Kidney capillary endothelial cell (primary cell): Measurements from ENCODE around the gene TBX10.
"Not testable (repeated sequence)": the region's sequence is repeated elsewhere in the genome, so short reads cannot be mapped to it uniquely, and the experiment has no call there.

ENCODE experiments used
- DNase-seq: peaks from one replicate; pipeline ENCODE4 v3.0.0-alpha.2; 2018; ENCODE audit warnings: low spot score

The TBX10 gene

GRCh38 chr11:67664213-67664585, 24.6 kb upstream of the TBX10 start:
- DNase-seq, result no peak

- DNase-seq, result no peak
These were observed 24.1 kb upstream of the TBX10 start for GRCh38 chr11:67663532-67664212.

GRCh38 chr11:67662835-67663531, 23.4 kb upstream of the TBX10 start:
- no peak for DNase-seq

GRCh38 chr11:67662142-67662834, 22.7 kb upstream of the TBX10 start:
- DNase-seq, result no peak

- not testable (repeated sequence) for DNase-seq
These were observed 21.2 kb upstream of the TBX10 start for GRCh38 chr11:67660752-67661151.

GRCh38 chr11:67659651-67660165, 20.1 kb upstream of the TBX10 start:
- not testable (repeated sequence) for DNase-seq

GRCh38 chr11:67657300-67657699, 17.7 kb upstream of the TBX10 start:
- no peak for DNase-seq

GRCh38 chr11:67656278-67656922, 16.8 kb upstream of the TBX10 start:
- DNase-seq, result no peak

- DNase-seq, result no peak
These were observed 14.7 kb upstream of the TBX10 start for GRCh38 chr11:67654225-67654624.

- no peak for DNase-seq
These were observed 13.6 kb upstream of the TBX10 start for GRCh38 chr11:67652965-67653845.

- DNase-seq, result no peak
These were observed 12.6 kb upstream of the TBX10 start for GRCh38 chr11:67651976-67652781.

- DNase-seq, result no peak
These were observed 10.3 kb upstream of the TBX10 start for GRCh38 chr11:67649634-67650510.

GRCh38 chr11:67648796-67649613, 9.4 kb upstream of the TBX10 start:
- no peak for DNase-seq

GRCh38 chr11:67648140-67648795, 8.7 kb upstream of the TBX10 start:
- no peak for DNase-seq

GRCh38 chr11:67647471-67647870, 7.9 kb upstream of the TBX10 start:
- no peak for DNase-seq

- DNase-seq, result no peak
These were observed 7.2 kb upstream of the TBX10 start for GRCh38 chr11:67646535-67647336.
